ENCODE measurements around the gene PDXK. TPM values are rescaled to one million over a fixed set of nuclear protein-coding genes. Genes with fewer than 3 reads are reported as not detected.

PDXK gene
- total and polyA plus RNA-seq, 9 of the 15 experiments (the other 6 are each of a cell fraction or from before 2014, with no cell fraction given) = 5.6 to 162 (median 76.5) TPM

GRCh38 chr21:43701936-43702784, 16.8 kb upstream of the PDXK start (continued):
- TF ChIP-seq PRDM10 (IDR thresholded peaks at IDR 0.05; ENCODE audit: partially characterized antibody) = no peak

GRCh38 chr21:43702785-43703034, 16.2 kb upstream of the PDXK start:
- intact Hi-C loops (cut with micrococcal nuclease) (no loop called here), in situ Hi-C loops (cut with MboI) (no loop called here)
- H2AFZ ChIP-seq (ENCODE audit: low read depth, low read length) = peak overlapping the region; percentile 69
- ATAC-seq (no peak), FAIRE-seq (no peak), DNase-seq (ENCODE audit: extremely low read depth in 1 of 4, low spot score in 3 of 4) (no peak)
- no peaks in the 10 kb centered on the region for H3K36me3 ChIP-seq (ENCODE audit: control insufficient read depth, insufficient read depth, low read length)
- peaks cover 23 to 43% of the 10 kb centered on the region in 2 experiments; a peak in 4 of 5 replicates for H3K4me1 ChIP-seq (replicated peaks in 1 of 2; ENCODE audit: control insufficient read depth in 2 of 2, insufficient read depth in 2 of 2, low read length in 2 of 2)
- no peaks in the 10 kb centered on the region for H3K9me1 ChIP-seq (ENCODE audit: control insufficient read depth, insufficient read depth, low read length)
- no peaks in the 10 kb centered on the region for H4K20me1 ChIP-seq (replicated peaks; ENCODE audit: control insufficient read depth, insufficient read depth, low read length)
- no peak overlapping the region for H3K4me3 ChIP-seq
- H3K27me3 ChIP-seq (ENCODE audit: control insufficient read depth in 2 of 2, insufficient read depth in 2 of 2, low read length in 2 of 2) = no peaks in the 10 kb centered on the region; a peak in 1 of 5 replicates
- H3K79me2 ChIP-seq (ENCODE audit: control insufficient read depth, insufficient read depth, low read length) = no peaks in the 10 kb centered on the region
- ChIA-PET POLR2A (interaction anchor here (0.6 to 1.5 kb wide), 3 partner anchors 11 to 21 kb away, joined by 3 to 6 read pairs (median 5); no protein-coding TSS in a partner anchor), CTCF (ENCODE audit: low intra/inter-chr PET ratio) (no interaction called here)
- 66% methylated on average over 11 of the region's 12 CpGs for WGBS (ENCODE audit: insufficient coverage, low coverage, missing lambda C conversion rate)
- peak overlapping the region in 1 of 2 experiments; percentile 80; a peak in 2 of 4 replicates for H3K9ac ChIP-seq (ENCODE audit: insufficient read depth in 1 of 2, low read depth in 2 of 2, low read length in 2 of 2)
- no peaks in the 10 kb centered on the region for H3K9me3 ChIP-seq (replicated peaks; ENCODE audit: control insufficient read depth, insufficient read depth, low read depth, low read length)
- no TSS peak for BruUV-seq (replicated peaks)
- H3K4me2 ChIP-seq (ENCODE audit: insufficient read depth, low read length) = peak overlapping the region; percentile 23; the same call in 1 of the 2 replicates
- H3K27ac ChIP-seq (ENCODE audit: extremely low read depth, low read depth, low read length) = no peak overlapping the region
- no peak for TF ChIP-seq TEAD4 (IDR thresholded peaks at IDR 0.05; ENCODE audit: low read length)
- TF ChIP-seq TEAD4 (CRISPR knock-in tag; IDR thresholded peaks at IDR 0.05; ENCODE audit: borderline replicate concordance) = no peak
- no peak for TF ChIP-seq MAFG (tag; conservative IDR thresholded peaks at IDR 0.05)
- TF ChIP-seq CUX1 (CRISPR knock-in tag; IDR thresholded peaks at IDR 0.05) = no peak
- TF ChIP-seq BCLAF1 (IDR thresholded peaks at IDR 0.05; ENCODE audit: borderline replicate concordance in 1 of 2, control insufficient read depth in 1 of 2, low read depth in 2 of 2, low read length in 1 of 2) = no peak

All from K562 (cell line).